Neural crest cell (in vitro differentiated cells): ENCODE data around the gene ZMAT3. TPM values are rescaled to one million over a fixed set of nuclear protein-coding genes. Genes with fewer than 3 reads are reported as not detected.
"Not testable (repeated sequence)": the region's sequence is repeated elsewhere in the genome, so short reads cannot be mapped to it uniquely, and the experiment has no call there.

Experiments used
- DNase-seq: peaks from one replicate; pipeline ENCODE4 v3.0.0; 2021; ENCODE audit warnings: low read depth, mixed read lengths, low spot score
- H3K27ac Mint-ChIP-seq: one replicate; pipeline ENCODE4 v1.8.0; 2021; ENCODE audit warnings: mild to moderate bottlenecking, mixed read lengths; ENCODE audit not compliant: unreplicated experiment
- H3K27me3 Mint-ChIP-seq: 2 replicates; pipeline ENCODE4 v1.8.0; 2021; ENCODE audit warnings: low read depth, mild to moderate bottlenecking, mixed read lengths
- H3K36me3 Mint-ChIP-seq: 2 replicates; pipeline ENCODE4 v1.8.0; 2021; ENCODE audit warnings: low read depth, mild to moderate bottlenecking, mixed read lengths
- H3K4me1 Mint-ChIP-seq: 2 replicates; pipeline ENCODE4 v1.8.0; 2021; ENCODE audit warnings: mixed read lengths
- H3K4me3 Mint-ChIP-seq: one replicate; pipeline ENCODE4 v1.8.0; 2021; ENCODE audit warnings: mild to moderate bottlenecking, mixed read lengths
- H3K9me3 Mint-ChIP-seq: 2 replicates; pipeline ENCODE4 v1.8.0; 2021; ENCODE audit warnings: mixed read lengths
- total RNA-seq: library from RNA; stranded (reverse); gene quantifications from 2 replicates; pipeline ENCODE4 v1.2.1, GENCODE V29; 2021
- TF ChIP-seq, protein P1 (sequence below): fragments of 200-600 bp; sonication (generic); conservative IDR thresholded peaks from 2 replicates; pipeline ENCODE4 v1.5.0; 2021; ENCODE audit warnings: antibody characterized with exemption, mild to moderate bottlenecking

ZMAT3 gene
- total RNA-seq, 1 donor from 2014 or later = 8.4 TPM

DNA sequence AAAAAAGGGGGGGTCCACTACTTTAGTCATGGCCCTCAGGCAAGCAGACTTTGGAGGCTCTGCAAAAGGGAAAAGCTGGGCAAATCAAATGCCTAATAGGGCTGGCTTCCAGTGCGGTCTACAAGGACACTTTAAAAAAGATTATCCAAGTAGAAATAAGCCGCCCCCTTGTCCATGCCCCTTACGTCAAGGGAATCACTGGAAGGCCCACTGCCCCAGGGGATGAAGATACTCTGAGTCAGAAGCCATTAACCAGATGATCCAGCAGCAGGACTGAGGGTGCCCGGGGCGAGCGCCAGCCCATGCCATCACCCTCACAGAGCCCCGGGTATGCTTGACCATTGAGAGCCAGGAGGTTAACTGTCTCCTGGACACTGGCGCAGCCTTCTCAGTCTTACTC lies 15.3 kb downstream of the ZMAT3 start:
- Mint-ChIP-seq H3K27me3 (no peaks in the 10 kb centered on the region), H3K27ac (no peak overlapping the region), H3K4me1 (no peaks in the 10 kb centered on the region)

DNA sequence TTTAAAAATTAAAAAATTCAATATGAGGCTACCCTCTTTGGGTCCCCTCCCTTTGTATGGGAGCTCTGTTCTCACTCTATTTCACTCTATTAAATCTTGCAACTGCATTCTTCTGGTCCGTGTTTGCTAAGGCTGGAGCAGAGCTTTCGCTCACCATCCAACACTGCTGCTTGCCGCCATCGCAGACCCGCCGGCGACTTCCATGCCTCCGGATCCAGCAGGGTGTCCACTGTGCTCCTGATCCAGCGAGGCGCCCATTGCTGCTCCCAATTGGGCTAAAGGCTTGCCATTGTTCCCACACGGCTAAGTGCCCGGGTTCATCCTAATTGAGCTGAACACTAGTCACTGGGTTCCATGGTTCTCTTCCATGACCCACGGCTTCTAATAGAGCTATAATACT lies 17.0 kb downstream of the ZMAT3 start:
- Mint-ChIP-seq H3K36me3 (peaks cover 25% of the 10 kb centered on the region), H3K9me3 (peaks cover 10% of the 10 kb centered on the region)
- not testable (repeated sequence) for H3K4me1 Mint-ChIP-seq, H3K27ac Mint-ChIP-seq, H3K27me3 Mint-ChIP-seq, DNase-seq, H3K4me3 Mint-ChIP-seq

More for the DNA sequence above, 15.3 kb downstream of the ZMAT3 start:
- no peak overlapping the region for H3K4me3 Mint-ChIP-seq
- no peak for DNase-seq
- H3K36me3 Mint-ChIP-seq = peaks cover 21% of the 10 kb centered on the region
- TF ChIP-seq, protein P1, sequence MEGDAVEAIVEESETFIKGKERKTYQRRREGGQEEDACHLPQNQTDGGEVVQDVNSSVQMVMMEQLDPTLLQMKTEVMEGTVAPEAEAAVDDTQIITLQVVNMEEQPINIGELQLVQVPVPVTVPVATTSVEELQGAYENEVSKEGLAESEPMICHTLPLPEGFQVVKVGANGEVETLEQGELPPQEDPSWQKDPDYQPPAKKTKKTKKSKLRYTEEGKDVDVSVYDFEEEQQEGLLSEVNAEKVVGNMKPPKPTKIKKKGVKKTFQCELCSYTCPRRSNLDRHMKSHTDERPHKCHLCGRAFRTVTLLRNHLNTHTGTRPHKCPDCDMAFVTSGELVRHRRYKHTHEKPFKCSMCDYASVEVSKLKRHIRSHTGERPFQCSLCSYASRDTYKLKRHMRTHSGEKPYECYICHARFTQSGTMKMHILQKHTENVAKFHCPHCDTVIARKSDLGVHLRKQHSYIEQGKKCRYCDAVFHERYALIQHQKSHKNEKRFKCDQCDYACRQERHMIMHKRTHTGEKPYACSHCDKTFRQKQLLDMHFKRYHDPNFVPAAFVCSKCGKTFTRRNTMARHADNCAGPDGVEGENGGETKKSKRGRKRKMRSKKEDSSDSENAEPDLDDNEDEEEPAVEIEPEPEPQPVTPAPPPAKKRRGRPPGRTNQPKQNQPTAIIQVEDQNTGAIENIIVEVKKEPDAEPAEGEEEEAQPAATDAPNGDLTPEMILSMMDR = no peak
- peaks cover 7% of the 10 kb centered on the region for H3K9me3 Mint-ChIP-seq

DNA sequence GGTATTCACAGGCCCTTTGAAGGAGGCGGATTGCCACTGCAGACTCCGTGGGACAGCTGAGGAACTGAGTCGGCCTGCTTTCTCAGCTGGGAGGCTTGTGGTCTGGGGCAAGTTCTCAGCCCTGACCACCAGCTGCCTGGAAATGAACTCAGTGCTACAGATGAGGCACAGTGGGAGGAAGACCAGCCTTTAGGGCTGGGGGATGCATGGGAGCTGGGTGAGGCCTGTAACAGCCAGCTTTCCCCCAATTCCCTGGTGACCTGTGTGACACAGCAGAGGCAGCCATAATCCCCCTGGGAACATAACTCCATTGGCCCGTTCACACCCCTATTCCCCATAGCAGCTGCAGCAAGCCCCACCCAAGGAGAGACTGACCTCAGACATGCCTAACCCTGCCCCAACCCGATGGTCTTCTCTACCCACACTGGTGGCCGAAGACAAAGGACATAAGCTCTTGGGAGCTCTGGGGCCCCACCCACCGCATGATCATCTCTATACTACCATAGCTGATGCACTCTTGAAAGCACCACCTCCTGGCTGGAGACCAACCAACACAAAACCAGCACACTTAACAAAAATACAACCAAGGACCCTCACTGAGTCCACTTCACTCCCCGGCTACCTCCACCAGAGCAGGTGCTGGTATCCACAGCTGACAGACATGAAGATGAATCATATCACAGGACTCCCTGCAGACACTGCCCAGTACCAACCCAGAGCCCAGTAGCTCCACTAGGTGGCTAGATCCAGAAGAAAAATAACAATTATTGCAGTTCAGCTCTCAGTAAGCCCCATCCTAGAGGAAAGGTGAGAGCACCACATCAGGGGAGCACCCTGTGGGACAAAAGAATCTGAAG lies 24.9 kb downstream of the ZMAT3 start:
- Mint-ChIP-seq H3K4me1 (no peaks in the 10 kb centered on the region), H3K27ac (no peak overlapping the region)
- no peak for DNase-seq

DNA sequence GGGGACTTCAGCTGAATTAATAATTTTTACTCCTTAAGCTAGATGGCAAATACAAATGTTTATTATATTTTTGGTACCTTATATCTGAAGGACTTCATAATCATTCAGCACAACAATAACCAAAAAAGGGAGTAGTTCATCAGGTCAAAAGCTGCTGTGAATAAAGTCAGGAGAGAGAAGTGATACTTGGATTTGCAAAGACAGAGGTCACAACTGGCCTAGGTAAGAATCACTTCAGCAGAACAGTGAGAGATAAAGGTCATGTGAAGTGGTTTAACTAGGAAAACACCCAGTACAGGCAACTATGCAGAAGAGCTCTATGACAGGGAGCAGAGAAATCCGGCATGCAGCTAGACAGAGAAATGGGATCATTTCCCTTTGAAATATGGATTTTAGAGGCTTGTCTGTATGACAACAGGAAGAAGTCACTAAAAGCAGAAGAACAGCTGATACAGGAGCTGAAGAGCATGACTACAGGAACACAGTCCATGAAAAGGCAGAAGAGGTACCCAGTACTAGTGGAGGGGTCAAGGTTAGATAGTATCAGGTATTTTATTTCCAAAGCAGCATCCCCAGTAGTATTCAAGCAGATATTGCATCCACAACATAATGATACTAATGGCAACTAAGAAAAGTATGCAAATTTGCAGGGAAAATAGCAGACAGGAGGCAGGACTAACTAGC lies 25.7 kb downstream of the ZMAT3 start:
- no peak overlapping the region for H3K27ac Mint-ChIP-seq

More for the DNA sequence above, 24.9 kb downstream of the ZMAT3 start:
- H3K27me3 Mint-ChIP-seq = no peaks in the 10 kb centered on the region
- peaks cover 30% of the 10 kb centered on the region for H3K36me3 Mint-ChIP-seq
- H3K9me3 Mint-ChIP-seq = peaks cover 12% of the 10 kb centered on the region
- TF ChIP-seq, protein P1 = no peak
- no peak overlapping the region for H3K4me3 Mint-ChIP-seq

DNA sequence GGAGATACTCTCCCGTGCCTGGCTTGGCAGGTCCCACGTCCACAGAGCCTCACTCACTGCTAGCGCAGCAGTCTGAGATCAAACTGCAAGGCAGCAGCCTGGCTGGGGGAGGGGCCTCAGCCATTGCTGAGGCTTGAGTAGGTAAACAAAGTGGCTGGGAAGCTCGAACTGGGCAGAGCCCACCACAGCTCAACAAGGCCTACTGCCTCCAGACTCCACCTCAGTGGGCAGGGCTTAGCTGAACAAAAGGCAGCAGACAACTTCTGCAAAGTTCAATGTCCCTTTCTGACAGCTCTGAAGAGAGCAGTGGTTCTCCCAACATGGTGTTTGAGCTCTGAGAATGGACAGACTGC lies 32.7 kb downstream of the ZMAT3 start:
- not testable (repeated sequence) for H3K27me3 Mint-ChIP-seq, H3K4me1 Mint-ChIP-seq, DNase-seq, H3K4me3 Mint-ChIP-seq, H3K27ac Mint-ChIP-seq
- H3K9me3 Mint-ChIP-seq = peaks cover 14% of the 10 kb centered on the region
- H3K36me3 Mint-ChIP-seq = peaks cover 35% of the 10 kb centered on the region

More for the DNA sequence above, 25.7 kb downstream of the ZMAT3 start:
- peaks cover 9% of the 10 kb centered on the region for H3K9me3 Mint-ChIP-seq
- no peak overlapping the region for H3K4me3 Mint-ChIP-seq
- no peak for DNase-seq
- no peaks in the 10 kb centered on the region for H3K27me3 Mint-ChIP-seq
- peaks cover 35% of the 10 kb centered on the region for H3K36me3 Mint-ChIP-seq
- TF ChIP-seq, protein P1 = no peak
- no peaks in the 10 kb centered on the region for H3K4me1 Mint-ChIP-seq

DNA sequence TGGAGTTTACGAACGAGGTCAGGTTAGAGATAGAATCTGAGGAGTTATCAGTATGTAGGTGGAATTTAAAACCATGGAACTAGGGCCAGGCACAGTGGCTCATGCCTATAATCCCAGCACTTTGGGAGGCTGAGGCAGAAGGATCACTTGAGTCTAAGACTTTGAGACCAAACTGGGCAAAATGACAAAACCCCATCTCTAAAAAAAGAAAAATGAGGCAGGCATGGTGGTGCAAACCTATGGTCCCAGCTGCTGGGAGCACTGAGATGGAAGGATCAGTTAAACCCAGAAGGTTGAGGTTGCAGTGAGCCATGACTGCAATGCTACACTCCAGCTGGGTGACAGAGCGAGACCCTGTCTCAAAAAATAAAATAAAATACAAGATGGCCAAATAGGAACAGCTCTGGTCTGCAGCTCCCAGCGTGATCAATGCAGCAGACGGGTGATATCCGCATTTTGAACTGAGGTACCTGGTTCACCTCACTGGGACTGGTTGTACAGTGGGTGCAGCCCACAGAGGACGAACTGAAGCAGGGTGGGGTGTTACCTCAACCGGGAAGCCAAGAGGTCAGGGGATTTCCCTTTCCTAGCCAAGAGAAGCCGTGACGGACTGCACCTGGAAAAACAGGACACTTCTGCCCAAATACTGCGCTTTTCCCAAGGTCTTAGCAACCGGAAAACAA lies 33.3 kb downstream of the ZMAT3 start:
- Mint-ChIP-seq H3K27me3 (no peaks in the 10 kb centered on the region), H3K4me1 (peaks cover 7% of the 10 kb centered on the region), H3K4me3 (no peak overlapping the region), H3K9me3 (peaks cover 12% of the 10 kb centered on the region), H3K27ac (no peak overlapping the region), H3K36me3 (peaks cover 30% of the 10 kb centered on the region)
- DNase-seq = no peak
- TF ChIP-seq, protein P1 = no peak
